Measurements from ENCODE around the gene LRRN4. TPM values are rescaled to one million over a fixed set of nuclear protein-coding genes. Genes with fewer than 3 reads are reported as not detected.

The LRRN4 gene
- total and polyA plus RNA-seq, 2 experiments from 2014 or later: 19.2 to 94.5 TPM

DNA sequence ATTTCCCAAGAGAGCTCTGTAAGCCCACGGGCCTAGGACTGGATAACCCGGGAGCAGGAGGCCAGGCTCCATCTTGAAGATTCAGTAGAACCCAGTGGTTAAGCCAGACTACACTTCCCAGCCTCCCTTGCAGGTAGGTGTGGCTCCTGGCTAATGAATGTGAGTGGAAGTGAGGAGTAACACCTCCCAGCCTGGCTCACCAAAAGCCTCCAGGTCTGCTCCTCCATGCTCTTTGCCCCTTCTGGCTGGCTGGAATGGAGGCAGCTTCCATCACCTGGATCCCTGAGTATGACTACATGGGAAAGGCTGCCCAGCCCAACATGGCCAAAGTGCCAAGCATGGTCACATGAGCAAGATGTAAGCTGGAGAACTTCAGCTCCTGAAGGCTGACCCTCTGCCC is 9.7 kb downstream of the LRRN4 start:
- TF ChIP-seq CTCF (IDR thresholded peaks at IDR 0.05; ENCODE audit: poor library complexity): no peak
- TF ChIP-seq EZH2 (IDR thresholded peaks at IDR 0.05; ENCODE audit: borderline replicate concordance): no peak
- no peak for TF ChIP-seq EZH2phosphoT487 (IDR thresholded peaks at IDR 0.05; ENCODE audit: low read depth, severe bottlenecking, unreplicated experiment)
- Histone ChIP-seq H3K36me3 (replicated peaks; ENCODE audit: insufficient read depth, low read depth) (no peaks in the 10 kb centered on the region), H4K20me1 (ENCODE audit: insufficient read depth, poor library complexity, severe bottlenecking) (no peaks in the 10 kb centered on the region), H3K27ac (no peak overlapping the region), H3K27me3 (no peaks in the 10 kb centered on the region), H3K4me1 (ENCODE audit: insufficient read depth) (no peaks in the 10 kb centered on the region), H3K79me2 (no peaks in the 10 kb centered on the region), H3K4me3 (no peak overlapping the region), H2AFZ (no peak overlapping the region), H3K9me3 (ENCODE audit: low read depth) (no peaks in the 10 kb centered on the region), H3K9me2 (replicated peaks; ENCODE audit: insufficient read depth) (no peaks in the 10 kb centered on the region), H3K4me2 (no peak overlapping the region)
- DNase-seq (ENCODE audit: low spot score): no peak
- WGBS (ENCODE audit: low lambda C conversion rate, missing lambda C conversion rate): 77% methylated on average over 2 of the region's 2 CpGs

- Histone ChIP-seq H3K9me2 (replicated peaks; ENCODE audit: insufficient read depth) (no peaks in the 10 kb centered on the region), H2AFZ (no peak overlapping the region), H3K9me3 (ENCODE audit: low read depth) (no peaks in the 10 kb centered on the region), H3K4me2 (no peak overlapping the region), H3K4me3 (no peak overlapping the region), H3K27ac (no peak overlapping the region), H3K36me3 (replicated peaks; ENCODE audit: insufficient read depth, low read depth) (no peaks in the 10 kb centered on the region), H3K27me3 (no peaks in the 10 kb centered on the region), H3K4me1 (ENCODE audit: insufficient read depth) (no peaks in the 10 kb centered on the region), H3K79me2 (no peaks in the 10 kb centered on the region), H4K20me1 (ENCODE audit: insufficient read depth, poor library complexity, severe bottlenecking) (no peaks in the 10 kb centered on the region)
- 99% methylated on average over 25 of the region's 26 CpGs for WGBS (ENCODE audit: low lambda C conversion rate, missing lambda C conversion rate)
- no peak for DNase-seq (ENCODE audit: low spot score)
- TF ChIP-seq CTCF (IDR thresholded peaks at IDR 0.05; ENCODE audit: poor library complexity): no peak
- no peak for TF ChIP-seq EZH2 (IDR thresholded peaks at IDR 0.05; ENCODE audit: borderline replicate concordance)
- TF ChIP-seq EZH2phosphoT487 (IDR thresholded peaks at IDR 0.05; ENCODE audit: low read depth, severe bottlenecking, unreplicated experiment): no peak
These were observed 12.0 kb downstream of the LRRN4 start for GRCh38 chr20:6041808-6042265.

- 97% methylated on average over 66 of the region's 67 CpGs for WGBS (ENCODE audit: low lambda C conversion rate, missing lambda C conversion rate)
- no peak overlapping the region for H3K4me3 ChIP-seq
- H3K9me2 ChIP-seq (replicated peaks; ENCODE audit: insufficient read depth): no peaks in the 10 kb centered on the region
- no peak overlapping the region for H3K4me2 ChIP-seq
- no peak overlapping the region for H3K27ac ChIP-seq
- no peaks in the 10 kb centered on the region for H4K20me1 ChIP-seq (ENCODE audit: insufficient read depth, poor library complexity, severe bottlenecking)
- H2AFZ ChIP-seq: no peak overlapping the region
- H3K79me2 ChIP-seq: no peaks in the 10 kb centered on the region
- DNase-seq (ENCODE audit: low spot score): no peak
- no peaks in the 10 kb centered on the region for H3K9me3 ChIP-seq (ENCODE audit: low read depth)
- TF ChIP-seq EZH2 (IDR thresholded peaks at IDR 0.05; ENCODE audit: borderline replicate concordance) (no peak), EZH2phosphoT487 (IDR thresholded peaks at IDR 0.05; ENCODE audit: low read depth, severe bottlenecking, unreplicated experiment) (no peak), CTCF (IDR thresholded peaks at IDR 0.05; ENCODE audit: poor library complexity) (no peak)
- no peaks in the 10 kb centered on the region for H3K27me3 ChIP-seq
- H3K36me3 ChIP-seq (replicated peaks; ENCODE audit: insufficient read depth, low read depth): no peaks in the 10 kb centered on the region
- no peaks in the 10 kb centered on the region for H3K4me1 ChIP-seq (ENCODE audit: insufficient read depth)
These were observed 12.7 kb downstream of the LRRN4 start for GRCh38 chr20:6040958-6041807.

All from hepatocyte (in vitro differentiated cells).